NCI-H82 (cell line): ENCODE measurements around the gene AFAP1L1.
A peak's percentile ranks its signal among the peaks of the same experiment; 100 is the strongest.

Experiments
- DNase-seq: peaks from one replicate; lab custom pipeline; 2025; lab: John Stamatoyannopoulos, UW

AFAP1L1 gene

GRCh38 chr5:149285153-149285552 is 13.5 kb downstream of the AFAP1L1 start:
- no peak for DNase-seq

- no peak for DNase-seq
These were observed 16.8 kb downstream of the AFAP1L1 start for GRCh38 chr5:149288436-149288835.

GRCh38 chr5:149289301-149289700 is 17.6 kb downstream of the AFAP1L1 start:
- no peak for DNase-seq

GRCh38 chr5:149294872-149295829 is 23.5 kb downstream of the AFAP1L1 start:
- DNase-seq, result peak; percentile 10

- no peak for DNase-seq
These were observed 25.8 kb downstream of the AFAP1L1 start for GRCh38 chr5:149297340-149298025.

- DNase-seq, result no peak
These were observed 26.5 kb downstream of the AFAP1L1 start for GRCh38 chr5:149298163-149298562.

- no peak for DNase-seq
These were observed 27.3 kb downstream of the AFAP1L1 start for GRCh38 chr5:149298842-149299404.

GRCh38 chr5:149299451-149300054 is 27.9 kb downstream of the AFAP1L1 start:
- no peak for DNase-seq

GRCh38 chr5:149300441-149300840 is 28.8 kb downstream of the AFAP1L1 start:
- DNase-seq, result no peak

GRCh38 chr5:149301049-149301743 is 29.5 kb downstream of the AFAP1L1 start:
- DNase-seq, result no peak

GRCh38 chr5:149301744-149302380 is 30.2 kb downstream of the AFAP1L1 start:
- no peak for DNase-seq

GRCh38 chr5:149302641-149303040 is 31.0 kb downstream of the AFAP1L1 start:
- no peak for DNase-seq

- DNase-seq, result no peak
These were observed 31.6 kb downstream of the AFAP1L1 start for GRCh38 chr5:149303210-149303609.

GRCh38 chr5:149304195-149305078 is 32.8 kb downstream of the AFAP1L1 start:
- no peak for DNase-seq

- DNase-seq, result no peak
These were observed 37.7 kb downstream of the AFAP1L1 start for GRCh38 chr5:149309354-149309753.

GRCh38 chr5:149310488-149310887 is 38.8 kb downstream of the AFAP1L1 start:
- DNase-seq, result no peak

- peak; percentile 96 for DNase-seq
These were observed 39.4 kb downstream of the AFAP1L1 start for GRCh38 chr5:149310947-149311658.

- DNase-seq, result peak; percentile 19
These were observed 41.6 kb downstream of the AFAP1L1 start for GRCh38 chr5:149313151-149313841.

GRCh38 chr5:149314571-149315111 is 43.0 kb downstream of the AFAP1L1 start:
- peak; percentile 87 for DNase-seq
